K562 (cell line): Measurements from ENCODE around the gene IP6K2. TPM values are rescaled to one million over a fixed set of nuclear protein-coding genes. Genes with fewer than 3 reads are reported as not detected.

ENCODE experiments used
- ATAC-seq: fragments of 200-7000 bp; cut with Tn5 transposase; 3 replicates; pipeline ENCODE4 v1.9.1; 2020; ENCODE audit warnings: moderate library complexity
- BruUV-seq: library from RNA; stranded (reverse); fragments of 400-500 nt; replicated peaks from 2 replicates; lab custom pipeline; 2021; lab: Mats Ljungman, UMichigan
- CTCF ChIA-PET: fragments of 300-600 bp; formaldehyde crosslinking; extraction: SDS; loops from one replicate; lab custom pipeline; 2021; ENCODE audit warnings: low intra/inter-chr PET ratio; lab: Yijun Ruan, JAX
- POLR2A ChIA-PET: fragments of 300-600, 350-650 bp; sonication (Branson Sonifier 250); formaldehyde crosslinking; extraction: SDS; loops from one replicate; lab custom pipeline; 2021; ENCODE audit warnings: antibody characterized with exemption, inconsistent platforms; lab: Yijun Ruan, JAX
- DNase-seq, 4 experiments: peaks; one replicate each; pipeline versions ENCODE4 v3.0.0 to v3.0.0-alpha.2; 2011 to 2018; ENCODE audit warnings: low spot score in 3 of 4, mixed read lengths in 3 of 4; ENCODE audit errors: extremely low read depth in 1 of 4
- FAIRE-seq: peaks from 2 replicates; lab custom pipeline; 2011; peaks lifted over from hg19 to GRCh38; lab: Jason Lieb, UNC
- H2AFZ ChIP-seq: 2 replicates; pipeline ENCODE4 v1.6.0; 2011; ENCODE audit warnings: low read depth, low read length, control low read depth, inconsistent platforms
- H3K27ac ChIP-seq: fragments of 200-600 bp; 3 replicates; pipeline ENCODE4 v1.8.0; 2011; ENCODE audit warnings: low read depth, mild to moderate bottlenecking, control low read depth, inconsistent platforms, low read length, moderate library complexity, mixed read lengths; ENCODE audit errors: extremely low read depth
- H3K27me3 ChIP-seq, 2 experiments: fragments of 300-600 bp in 1 of 2; 2 replicates in 1 of 2; 3 replicates in 1 of 2; pipeline versions ENCODE4 v1.6.0 to v1.8.0; 2011; ENCODE audit warnings: inconsistent platforms in 2 of 2, low read length in 2 of 2, mild to moderate bottlenecking in 1 of 2, mixed read lengths in 1 of 2, moderate library complexity in 1 of 2; ENCODE audit not compliant: control insufficient read depth in 2 of 2, insufficient read depth in 2 of 2
- H3K36me3 ChIP-seq: fragments of 300-600 bp; 3 replicates; pipeline ENCODE4 v1.8.0; 2011; ENCODE audit warnings: mild to moderate bottlenecking, low read length, inconsistent platforms; ENCODE audit not compliant: control insufficient read depth, insufficient read depth
- H3K4me1 ChIP-seq, 2 experiments: fragments of 200-600 bp in 1 of 2; replicated peaks in 1 of 2; 2 replicates in 1 of 2; 3 replicates in 1 of 2; pipeline versions ENCODE4 v1.5.1 to v1.8.0; 2011; ENCODE audit warnings: inconsistent platforms in 2 of 2, low read length in 2 of 2, mild to moderate bottlenecking in 1 of 2, mixed read lengths in 1 of 2, moderate library complexity in 1 of 2; ENCODE audit not compliant: control insufficient read depth in 2 of 2, insufficient read depth in 2 of 2
- H3K4me2 ChIP-seq: 2 replicates; pipeline ENCODE4 v1.6.1; 2011; ENCODE audit warnings: low read length, control low read depth, inconsistent platforms, mixed read lengths; ENCODE audit not compliant: insufficient read depth
- H3K4me3 ChIP-seq: fragments of 200-600 bp; sonication (generic), shearing (Covaris generic); 2 replicates; pipeline ENCODE4 v1.5.1; 2016; ENCODE audit warnings: control low read depth, inconsistent platforms
- H3K79me2 ChIP-seq: fragments of 200-600 bp; 3 replicates; pipeline ENCODE4 v1.8.0; 2011; ENCODE audit warnings: low read length, inconsistent platforms; ENCODE audit not compliant: control insufficient read depth, insufficient read depth
- H3K9ac ChIP-seq, 2 experiments: 2 replicates each; pipeline versions ENCODE4 v1.6.0 to v1.6.1; 2011; ENCODE audit warnings: low read depth in 2 of 2, low read length in 2 of 2, control low read depth in 1 of 2, inconsistent platforms in 1 of 2, mild to moderate bottlenecking in 1 of 2, mixed read lengths in 1 of 2; ENCODE audit not compliant: insufficient read depth in 1 of 2
- H3K9me1 ChIP-seq: one replicate; pipeline ENCODE4 v1.6.0; 2011; ENCODE audit warnings: inconsistent platforms, mild to moderate bottlenecking, low read length, moderate library complexity; ENCODE audit not compliant: control insufficient read depth, insufficient read depth
- H3K9me3 ChIP-seq: replicated peaks from 2 replicates; pipeline ENCODE4 v1.5.1; 2011; ENCODE audit warnings: low read depth, low read length, inconsistent platforms; ENCODE audit not compliant: control insufficient read depth, insufficient read depth
- H4K20me1 ChIP-seq: replicated peaks from 2 replicates; pipeline ENCODE4 v1.6.1; 2011; ENCODE audit warnings: low read length, inconsistent platforms, mixed read lengths; ENCODE audit not compliant: control insufficient read depth, insufficient read depth
- ATF2 ChIP-seq: sonication (generic); formaldehyde crosslinking; IDR thresholded peaks from 2 replicates; pipeline ENCODE4 v1.8.1; 2022; ENCODE audit warnings: missing genetic modification reagents
- ATF4 ChIP-seq: fragments of 450-650 bp; formaldehyde crosslinking; IDR thresholded peaks from 2 replicates; pipeline ENCODE4 v1.4.0; 2022; ENCODE audit warnings: mild to moderate bottlenecking, moderate library complexity
- ATF7 ChIP-seq: fragments of 450-650 bp; IDR thresholded peaks from 2 replicates; pipeline ENCODE4 v1.7.1; 2014; ENCODE audit warnings: mild to moderate bottlenecking, moderate library complexity
- CHAMP1 ChIP-seq: fragments of 450-650 bp; IDR thresholded peaks from 2 replicates; pipeline ENCODE4 v1.6.1; 2016; ENCODE audit warnings: mild to moderate bottlenecking
- ESRRB ChIP-seq: fragments of 250-450 bp; sonication (Bioruptor Pico); IDR thresholded peaks from 2 replicates; pipeline ENCODE4 v1.5.0; 2020; ENCODE audit warnings: mild to moderate bottlenecking, moderate library complexity, borderline replicate concordance
- FOXP4 ChIP-seq: sonication (generic); formaldehyde crosslinking; IDR thresholded peaks from 2 replicates; pipeline ENCODE4 v1.8.0; 2022; ENCODE audit warnings: mild to moderate bottlenecking, missing genetic modification reagents, borderline replicate concordance
- HNRNPH1 ChIP-seq: fragments of 200-400 bp; formaldehyde crosslinking; optimal IDR thresholded peaks from 2 replicates; pipeline ENCODE3; 2017; ENCODE audit warnings: low read depth, mild to moderate bottlenecking, low read length, moderate library complexity
- HNRNPK ChIP-seq: fragments of 200-400 bp; formaldehyde crosslinking; IDR thresholded peaks from one replicate; pipeline ENCODE4 v1.6.1; 2018; ENCODE audit warnings: mild to moderate bottlenecking, low read depth, low read length; ENCODE audit not compliant: poor library complexity, severe bottlenecking
- MCM3 ChIP-seq: fragments of 450-650 bp; IDR thresholded peaks from 2 replicates; pipeline ENCODE4 v1.6.1; 2016
- NFXL1 ChIP-seq: fragments of 450-650 bp; formaldehyde crosslinking; IDR thresholded peaks from 2 replicates; pipeline ENCODE4 v1.4.0; 2021; ENCODE audit warnings: mild to moderate bottlenecking
- NRF1 ChIP-seq, 2 experiments: fragments of 450-650 bp; IDR thresholded peaks in 1 of 2; conservative IDR thresholded peaks in 1 of 2; 2 replicates each; pipeline ENCODE4 v1.6.1; 2014; ENCODE audit warnings: mild to moderate bottlenecking in 2 of 2
- RFX7 ChIP-seq: fragments of 250-450 bp; sonication (Bioruptor Pico); IDR thresholded peaks from 2 replicates; pipeline ENCODE4 v1.5.1; 2021; ENCODE audit warnings: mild to moderate bottlenecking
- RUNX1 ChIP-seq: sonication (generic); IDR thresholded peaks from 2 replicates; pipeline ENCODE4 v1.6.1; 2016; ENCODE audit warnings: antibody characterized with exemption, low read depth
- SREBF1 ChIP-seq: fragments of 150-350 bp; IDR thresholded peaks from 2 replicates; pipeline ENCODE4 v1.6.1; 2014; ENCODE audit warnings: antibody characterized with exemption, low read depth, low read length, borderline replicate concordance
- TAL1 ChIP-seq: fragments of 450-650 bp; IDR thresholded peaks from 2 replicates; pipeline ENCODE4 v1.6.1; 2016; ENCODE audit warnings: mild to moderate bottlenecking
- TEAD1 ChIP-seq, 2 experiments: fragments of 450-650 bp in 1 of 2; sonication (generic) in 1 of 2; formaldehyde crosslinking; IDR thresholded peaks; 2 replicates each; pipeline versions ENCODE4 v1.4.0 to v1.8.0; 2020 to 2022; ENCODE audit warnings: mild to moderate bottlenecking in 2 of 2, missing genetic modification reagents in 1 of 2
- ZNF41 ChIP-seq: fragments of 250-450 bp; sonication (Bioruptor Pico); conservative IDR thresholded peaks from 2 replicates; pipeline ENCODE4 v1.4.0; 2020; ENCODE audit warnings: mild to moderate bottlenecking
- ZNF445 ChIP-seq: fragments of 250-450 bp; sonication (Bioruptor Pico); IDR thresholded peaks from 2 replicates; pipeline ENCODE4 v1.4.0; 2020; ENCODE audit warnings: low read depth, mild to moderate bottlenecking, moderate library complexity
- WGBS: fragments of 100-300 bp; shearing (Covaris generic); methylation state at CpG from one replicate; pipeline ENCODE4 v1.1.6; 2016; ENCODE audit warnings: low coverage, mixed read lengths; ENCODE audit not compliant: insufficient coverage; ENCODE audit errors: missing lambda C conversion rate; 5-methylcytosine and 5-hydroxymethylcytosine counted together
- in situ Hi-C: fragments of 300-500 bp; cut with MboI; formaldehyde crosslinking; loops from 4 replicates; pipeline ENCODE4 v1.15.0; 2018; ENCODE audit warnings: inconsistent platforms, mixed read lengths
- intact Hi-C: fragments of 100-400 bp; cut with micrococcal nuclease; formaldehyde crosslinking; loops from 2 replicates; pipeline ENCODE4 v1.14.2; 2022
- polyA plus RNA-seq, 8 experiments: library from polyadenylated mRNA; depleted of rRNA in 4 of 8; stranded (reverse) in 5 of 8; unstranded in 3 of 8; fragments of >200 nt; fragmentation: Nextera tagmentation in 2 of 8; fragmentation: Illumina TruSeq in 1 of 8; extraction: Ambion mirVana in 2 of 8; extraction: Trizol in 1 of 8; gene quantifications; 2 replicates each; pipeline versions ENCODE4 v1.2.1 to v1.2.3, GENCODE V29; 2011 to 2014; ENCODE audit warnings: inconsistent platforms in 1 of 8, missing spikeins in 1 of 8
- total RNA-seq, 7 experiments: library from RNA; depleted of rRNA in 6 of 7; stranded (reverse); fragments of >200 nt in 6 of 7; fragmentation: Illumina TruSeq in 2 of 7; extraction: Trizol in 2 of 7; gene quantifications; 2 replicates each; pipeline versions ENCODE4 v1.2.1 to v1.2.3, GENCODE V29; 2011 to 2021; ENCODE audit warnings: low replicate concordance in 1 of 7

Gene IP6K2
- total and polyA plus RNA-seq, 9 of the 15 experiments (the other 6 are each of a cell fraction or from before 2014, with no cell fraction given), result 19.6 to 78.1 (median 48.0) TPM

GRCh38 chr3:48698891-48699290 is 18.1 kb downstream of the IP6K2 start:
- Histone ChIP-seq H3K79me2 (peaks cover 78% of the 10 kb centered on the region), H3K4me3 (no peak overlapping the region)
- BruUV-seq, result no TSS peak
- TF ChIP-seq NRF1 (conservative IDR thresholded peaks at IDR 0.05 in 1 of 2, IDR thresholded peaks at IDR 0.05 in 1 of 2) (no peak), ESRRB (CRISPR knock-in tag) (no peak), ZNF445 (CRISPR knock-in tag) (no peak), HNRNPH1 (no peak), FOXP4 (CRISPR knock-in tag) (no peak), TAL1 (no peak), SREBF1 (no peak), ATF7 (no peak), HNRNPK (no peak), RFX7 (no peak), ATF4 (CRISPR knock-in tag) (no peak), RUNX1 (no peak), ATF2 (CRISPR knock-in tag) (no peak), NFXL1 (no peak), TEAD1 (CRISPR knock-in tag; IDR thresholded peaks at IDR 0.05) (no peak), MCM3 (no peak), ZNF41 (CRISPR knock-in tag) (no peak), CHAMP1 (no peak)

More at GRCh38 chr3:48698891-48699290, 18.1 kb downstream of the IP6K2 start:
- H3K9me3 ChIP-seq, result no peaks in the 10 kb centered on the region
- H3K4me2 ChIP-seq, result no peak overlapping the region
- no peak overlapping the region for H3K27ac ChIP-seq
- no peaks in the 10 kb centered on the region; the same call in 1 of the 2 replicates for H4K20me1 ChIP-seq
- POLR2A ChIA-PET, result interaction anchor here (1.4 kb wide), 1 partner anchor 13 kb away, joined by 3 read pairs; no protein-coding TSS in a partner anchor
- CTCF ChIA-PET, result no interaction called here
- no peak overlapping the region for H2AFZ ChIP-seq
- no peak overlapping the region for H3K9ac ChIP-seq
- in situ Hi-C loops, result no loop called here
- peaks cover 0 to 4% of the 10 kb centered on the region in 2 experiments; a peak in 1 of 5 replicates for H3K4me1 ChIP-seq
- no peaks in the 10 kb centered on the region for H3K9me1 ChIP-seq
- H3K27me3 ChIP-seq, result no peaks in the 10 kb centered on the region
- intact Hi-C loops, result no loop called here
- ATAC-seq (no peak), DNase-seq (no peak), FAIRE-seq (no peak)
- peaks cover 54% of the 10 kb centered on the region for H3K36me3 ChIP-seq
- WGBS, result 92% methylated on average over 7 of the region's 8 CpGs
